GM21737 (cell line): ENCODE measurements around the gene PLK1.
"Not testable (repeated sequence)": the region's sequence is repeated elsewhere in the genome, so short reads cannot be mapped to it uniquely, and the experiment has no call there.

ENCODE experiments used
- ATAC-seq: cut with Tn5 transposase; IDR thresholded peaks from one replicate; pipeline ENCODE4 v1.9.1; 2021; ENCODE audit warnings: mild to moderate bottlenecking, moderate library complexity; ENCODE audit not compliant: unreplicated experiment

Gene PLK1

DNA sequence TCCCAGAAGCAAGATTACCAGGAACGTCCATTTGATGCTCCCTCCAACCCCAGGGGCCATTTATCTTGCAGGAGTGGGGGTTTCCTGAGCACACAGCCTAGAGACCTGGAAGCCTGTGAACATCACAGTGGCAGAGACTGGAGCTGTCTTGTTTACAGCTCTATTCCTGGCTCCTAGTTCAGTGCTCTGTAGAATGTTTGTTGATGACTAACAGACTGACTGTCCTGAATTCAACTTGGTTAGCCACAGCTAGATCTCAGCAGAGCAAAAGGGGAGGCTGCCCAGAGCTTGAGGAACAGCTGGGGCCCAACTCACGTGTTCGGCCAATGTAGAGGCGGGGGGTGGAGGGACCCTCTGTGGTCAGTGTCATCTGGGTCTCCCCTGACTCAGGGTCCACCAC is 27.8 kb downstream of the PLK1 start:
- ATAC-seq, result no peak

DNA sequence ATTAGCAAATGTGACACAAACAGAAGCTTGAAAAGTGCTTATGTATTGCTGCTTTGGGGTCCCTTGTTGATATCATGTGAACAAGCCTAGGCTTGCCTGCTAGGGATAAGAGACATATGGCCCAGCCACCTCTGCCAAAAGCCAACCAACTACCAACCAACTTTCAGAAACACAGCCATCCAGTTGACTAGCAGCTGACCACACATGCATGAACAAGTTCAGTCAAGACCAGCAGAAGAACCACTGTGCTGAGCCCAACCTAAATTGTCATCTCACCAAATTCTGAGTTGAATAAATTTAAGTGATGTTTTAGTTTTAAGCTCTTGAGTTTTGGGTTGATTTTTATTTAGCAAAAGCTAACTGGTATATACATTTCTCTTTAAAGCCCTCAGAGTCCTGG is 30.8 kb downstream of the PLK1 start:
- no peak for ATAC-seq

DNA sequence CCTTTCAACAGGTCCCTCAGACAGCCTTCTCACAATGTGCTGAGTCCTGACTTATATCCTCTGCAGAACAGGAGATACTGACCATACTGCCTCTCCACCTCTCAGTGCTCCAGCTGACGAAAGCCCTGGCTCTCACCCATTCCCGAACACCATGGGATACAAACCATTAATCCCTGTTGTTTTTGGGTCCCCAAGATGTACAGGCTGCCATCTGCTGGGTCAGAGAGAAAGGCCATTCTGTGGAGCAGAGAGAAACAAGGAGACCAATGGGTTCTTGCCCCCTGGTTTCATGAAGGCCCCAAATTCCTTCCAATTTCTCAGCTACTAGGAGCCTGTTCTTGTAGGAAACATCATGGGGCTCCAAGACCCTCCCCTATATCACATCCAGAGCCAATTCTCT is 31.3 kb downstream of the PLK1 start:
- ATAC-seq, result no peak

DNA sequence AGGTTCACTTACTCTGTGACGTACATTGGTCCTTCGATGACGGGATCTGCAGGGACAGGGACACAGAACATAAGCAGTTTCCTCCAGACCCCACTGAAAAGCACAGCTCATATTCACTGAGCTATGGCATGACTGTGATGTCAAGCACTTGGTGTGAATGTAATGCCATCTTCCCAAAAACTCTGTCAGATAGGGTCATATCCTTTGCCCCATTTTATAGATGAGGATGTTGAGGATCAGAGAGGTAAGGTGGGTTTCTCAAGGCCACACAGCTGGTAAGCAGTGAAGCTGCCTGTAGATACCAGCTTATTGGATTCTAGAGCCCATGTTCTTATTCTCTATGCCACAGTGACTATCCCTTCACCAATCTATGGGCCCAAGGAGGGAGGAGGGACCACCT is 31.8 kb downstream of the PLK1 start:
- no peak for ATAC-seq

DNA sequence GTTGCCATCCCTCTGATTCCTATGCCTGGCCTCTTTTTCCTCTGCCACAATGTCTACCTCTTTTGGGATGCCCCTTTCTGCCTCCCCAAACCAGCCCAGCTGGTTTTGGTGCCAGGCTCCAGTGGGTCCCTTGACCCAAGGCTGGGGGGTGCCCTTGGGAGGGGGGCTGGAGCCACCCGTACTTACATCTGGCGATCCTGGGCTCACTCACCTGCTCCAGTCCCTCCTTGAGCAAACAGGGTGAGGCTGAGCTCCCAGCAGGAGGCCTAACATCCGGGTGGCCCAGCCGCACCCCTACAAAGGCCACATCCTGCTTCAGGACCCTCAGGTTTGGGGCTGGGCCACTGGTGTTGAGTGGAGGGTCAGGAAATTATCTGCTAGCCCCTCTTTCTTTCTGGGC is 33.1 kb downstream of the PLK1 start:
- no peak for ATAC-seq

DNA sequence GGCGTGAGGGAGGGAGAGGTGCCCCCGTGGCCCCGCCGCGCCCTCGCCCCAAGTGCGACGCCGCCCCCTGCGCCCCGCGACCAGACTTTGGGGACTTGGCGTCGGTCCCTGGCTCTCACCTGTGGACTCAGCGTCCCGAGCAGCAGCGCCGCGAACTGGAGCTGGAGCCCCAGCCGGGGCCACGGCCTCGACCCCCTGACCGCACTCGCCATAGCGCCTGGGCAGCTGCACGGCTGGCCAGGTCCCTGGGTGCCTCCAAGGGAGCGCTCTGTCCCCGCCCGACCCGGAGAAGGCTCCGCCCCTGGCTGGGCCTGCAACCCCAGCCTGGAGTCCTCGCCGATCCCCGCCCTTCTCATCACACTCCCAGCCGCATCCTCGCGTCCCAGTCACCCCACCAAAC is 34.3 kb downstream of the PLK1 start, which contains the start of gene ERN2:
ERN2 (minus strand) TSS at position 247 of the 400 bp plus-strand sequence; CDS start at position 212, 35 bp downstream.
- no peak for ATAC-seq

DNA sequence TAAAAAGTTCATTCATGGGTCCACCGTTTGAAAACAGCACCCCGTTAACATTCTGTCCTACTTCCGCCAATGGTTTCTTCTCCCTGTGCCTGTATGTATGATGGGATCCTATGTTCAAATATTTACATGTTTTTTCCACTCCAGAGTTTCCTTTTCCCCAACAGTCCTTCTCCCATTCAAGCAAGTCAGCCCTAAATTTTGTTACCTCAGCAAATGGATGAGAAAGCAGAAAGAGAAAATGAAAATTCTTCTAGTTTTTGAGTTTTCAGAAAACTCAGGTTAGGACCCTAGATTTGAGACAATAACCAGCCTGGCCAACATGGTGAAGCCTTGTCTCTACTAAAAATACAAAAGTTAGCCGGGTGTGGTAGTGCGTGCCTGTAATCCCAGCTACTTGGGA is 37.8 kb downstream of the PLK1 start:
- ATAC-seq, result no peak

DNA sequence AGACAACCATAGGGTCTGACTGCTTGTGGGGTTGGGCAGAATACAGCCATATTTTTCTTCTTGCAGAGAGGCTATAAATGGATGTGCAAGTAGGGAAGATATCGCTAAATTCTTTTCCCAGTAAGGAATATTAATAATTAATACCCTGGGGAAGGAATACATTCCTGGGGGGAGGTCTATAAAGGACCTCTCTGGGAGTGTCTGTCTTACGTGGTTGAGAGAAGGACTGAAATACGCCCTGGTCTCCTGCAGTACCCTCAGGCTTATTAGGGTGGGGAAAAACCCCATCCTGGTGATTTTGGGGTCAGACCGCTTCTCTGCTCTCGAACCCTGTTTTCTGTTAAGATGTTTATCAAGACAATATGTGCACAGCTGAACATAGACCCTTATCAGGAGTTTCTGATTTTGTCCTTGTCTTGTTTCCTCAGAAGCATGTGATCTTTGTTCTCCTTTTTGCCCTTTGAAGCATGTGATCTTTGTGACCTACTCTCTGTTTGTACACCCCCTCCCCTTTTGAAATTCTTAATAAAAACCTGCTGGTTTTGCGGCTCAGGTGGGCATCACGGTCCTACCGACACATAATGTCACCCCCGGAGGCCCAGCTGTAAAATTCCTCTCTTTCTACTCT is 44.0 kb downstream of the PLK1 start:
- ATAC-seq, result not testable (repeated sequence)

DNA sequence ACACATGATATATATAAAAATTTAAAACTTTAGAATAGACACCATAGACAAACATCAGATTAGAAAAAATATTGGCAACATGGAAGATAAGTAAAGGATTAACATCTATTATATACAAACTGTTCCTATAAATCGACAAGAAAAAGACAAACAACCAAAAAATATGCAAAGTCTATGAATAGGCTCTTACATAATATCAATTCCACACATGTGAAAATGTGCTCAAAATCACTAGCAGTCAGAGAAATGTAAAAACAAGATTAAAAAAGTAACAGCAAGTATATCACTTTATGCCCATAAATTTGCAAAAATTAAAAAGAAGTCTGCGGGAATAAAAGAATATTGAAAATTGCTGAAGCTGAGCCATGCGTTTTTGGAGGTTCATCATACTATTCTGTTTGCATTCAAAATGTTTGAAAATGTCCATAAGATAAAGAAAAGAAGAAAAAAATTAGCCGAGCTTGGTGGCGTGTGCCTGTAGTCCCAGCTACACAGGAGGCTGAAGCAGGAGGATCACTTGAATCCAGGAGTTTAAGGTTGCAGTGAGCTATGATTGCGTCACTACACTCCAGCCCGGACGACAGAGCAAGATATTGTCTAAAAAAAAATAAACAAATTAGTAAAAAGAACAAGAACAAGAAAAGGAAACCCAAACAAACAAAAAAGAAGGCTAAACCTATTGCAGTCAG is 45.6 kb downstream of the PLK1 start:
- no peak for ATAC-seq

DNA sequence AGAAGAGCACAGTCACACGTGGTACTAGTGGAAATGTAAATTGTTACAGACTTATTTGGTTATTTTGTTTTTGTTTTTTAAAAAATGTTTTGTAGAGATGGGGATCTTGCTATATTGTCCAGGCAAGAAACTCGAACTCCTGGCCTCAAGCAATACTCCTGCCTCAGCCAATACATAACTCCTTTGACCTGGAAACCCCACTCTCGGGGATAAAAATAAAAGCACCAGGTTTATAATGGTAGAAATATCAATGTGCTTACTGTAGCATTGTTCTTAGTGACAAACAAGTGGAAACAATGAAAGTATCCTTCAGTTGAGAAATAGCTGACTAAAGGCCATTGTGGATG is 46.1 kb downstream of the PLK1 start:
- no peak for ATAC-seq

DNA sequence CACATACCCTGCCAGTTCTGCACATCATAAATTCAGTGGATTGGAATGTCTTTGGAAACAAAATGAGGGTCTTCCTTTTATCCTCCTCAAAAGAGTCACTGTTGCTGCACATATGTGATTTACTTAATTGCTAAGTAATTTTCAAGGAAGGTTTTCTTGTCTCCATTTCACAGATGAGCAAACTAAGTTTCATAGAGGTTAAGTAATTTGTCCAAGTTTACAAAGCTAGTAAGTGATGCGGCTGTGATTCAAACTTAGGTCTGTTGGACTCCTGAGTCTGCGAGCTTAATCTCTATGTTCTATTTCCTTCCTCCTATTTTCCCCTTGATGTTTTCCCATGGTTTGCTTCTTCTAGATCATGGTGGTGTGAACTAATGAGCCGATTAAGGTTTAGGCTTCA is 48.0 kb downstream of the PLK1 start:
- ATAC-seq, result no peak

DNA sequence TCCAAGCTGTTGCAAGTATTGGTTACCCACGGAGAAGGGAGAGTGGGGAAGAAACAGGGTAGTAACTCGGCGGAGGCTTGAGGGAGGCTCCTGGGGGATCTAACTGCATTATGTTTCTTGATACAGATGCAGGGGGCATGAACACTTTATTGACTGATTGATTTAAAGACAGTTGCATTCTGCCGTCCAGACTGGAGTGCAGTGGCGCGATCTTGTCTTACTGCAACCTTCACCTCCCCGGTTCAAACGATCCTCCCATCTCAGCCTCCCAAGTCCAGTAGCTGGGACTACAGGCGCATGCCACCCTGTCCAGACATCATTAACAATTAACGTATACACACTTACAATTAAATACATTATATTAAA is 49.4 kb downstream of the PLK1 start:
- ATAC-seq, result no peak

DNA sequence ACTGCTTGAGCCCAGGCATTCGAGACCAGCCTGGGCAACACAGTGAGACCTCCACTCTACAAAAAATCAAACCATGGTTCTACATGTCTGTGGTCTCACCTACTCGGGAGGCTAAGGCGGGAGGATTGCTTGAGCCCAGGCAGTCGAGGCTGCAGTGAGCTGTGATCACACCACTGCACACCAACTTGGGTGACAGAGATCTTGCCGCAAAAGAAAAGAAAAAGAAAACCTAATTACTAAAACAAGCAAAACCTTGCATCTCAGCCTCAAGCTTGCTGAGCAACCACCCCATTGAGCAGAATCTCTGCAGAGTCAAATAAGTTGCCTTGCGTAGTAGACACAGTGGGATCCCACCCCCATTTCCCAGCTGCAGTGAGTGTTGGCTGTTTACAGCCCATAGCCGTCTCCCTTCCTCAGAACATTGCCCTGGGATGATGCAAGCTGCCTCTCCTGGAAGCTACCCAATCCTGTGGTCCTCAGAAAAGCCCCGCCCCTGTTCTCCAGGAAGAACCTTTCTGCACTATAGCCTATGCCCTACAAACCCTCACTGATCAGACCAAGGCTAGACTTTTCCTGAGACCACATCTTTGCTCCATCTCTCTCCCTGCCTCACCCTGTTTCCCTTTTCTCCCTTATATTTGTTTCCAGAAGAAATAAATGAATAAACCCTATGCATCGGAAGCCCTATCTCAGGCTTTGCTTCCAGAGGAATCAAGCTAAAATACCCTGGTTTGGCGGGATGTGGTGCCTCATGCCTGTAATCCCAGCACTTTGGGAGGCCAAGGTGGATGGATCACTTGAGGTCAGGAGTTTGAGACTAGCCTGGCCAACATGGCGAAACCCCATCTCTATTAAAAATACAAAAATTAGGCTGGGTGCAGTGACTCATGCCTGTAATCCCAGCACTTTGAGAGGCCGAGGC is 51.1 kb downstream of the PLK1 start:
- no peak for ATAC-seq

DNA sequence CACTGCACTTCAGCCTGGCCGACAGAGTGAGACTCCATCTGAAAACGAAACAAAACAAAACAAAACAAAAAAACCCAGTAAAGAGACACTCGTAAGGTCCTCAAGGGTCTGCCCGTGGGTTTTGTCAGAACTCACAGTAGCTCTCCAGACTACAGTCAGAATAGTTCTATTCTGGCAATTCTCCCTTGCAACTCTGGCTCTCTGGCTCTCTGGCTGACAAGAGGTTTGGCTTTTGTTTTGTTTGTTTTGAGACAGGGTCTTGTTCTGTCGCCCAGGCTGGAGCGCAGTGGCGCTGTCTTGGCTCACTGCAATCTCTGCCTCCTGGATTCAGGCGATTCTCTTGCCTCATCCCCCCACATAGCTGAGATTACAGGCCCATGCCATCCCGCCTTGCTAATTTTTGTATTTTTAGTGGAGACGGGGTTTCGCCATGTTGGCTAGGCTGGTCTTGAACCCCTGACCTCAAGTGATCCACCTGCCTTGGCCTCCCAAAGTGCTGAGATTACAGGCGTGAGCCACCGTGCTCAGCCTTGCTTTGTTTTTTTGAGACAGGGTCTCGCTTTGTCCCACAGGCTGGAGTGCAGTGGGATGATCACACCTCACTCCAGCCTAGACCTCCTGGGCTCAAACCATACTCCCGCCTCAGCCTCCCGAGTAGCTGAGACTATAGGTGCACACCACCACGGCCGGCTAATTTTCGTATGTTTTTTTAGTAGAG is 55.6 kb downstream of the PLK1 start:
- ATAC-seq, result no peak

DNA sequence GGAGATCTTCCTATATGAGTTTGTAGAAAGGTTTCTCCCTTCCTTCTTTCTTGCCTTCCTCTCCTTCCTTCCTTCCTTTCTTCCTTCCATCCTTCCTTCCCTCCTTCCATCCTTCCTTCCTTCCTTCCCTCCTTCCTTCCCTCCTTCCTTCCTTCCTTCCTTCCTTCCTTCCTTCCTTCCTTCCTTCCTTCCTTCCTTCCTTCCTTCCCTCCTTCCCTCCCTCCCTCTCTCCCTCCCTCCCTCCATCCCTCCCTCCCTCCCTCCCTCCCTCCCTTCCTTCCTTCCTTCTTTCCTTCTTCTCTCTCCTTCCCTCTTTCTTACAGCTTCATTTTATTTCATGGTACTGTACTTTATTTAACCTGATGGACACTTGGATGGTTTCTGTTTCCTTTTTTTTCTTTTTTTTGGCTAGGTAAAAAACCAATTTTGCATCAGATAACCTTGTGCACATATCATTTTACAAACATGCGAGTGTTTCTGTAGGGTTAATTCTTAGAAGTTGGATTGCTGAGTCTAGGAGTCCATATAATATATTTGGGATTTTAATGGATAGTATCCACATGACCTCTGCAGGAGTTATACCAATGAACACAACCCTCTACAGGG is 58.8 kb downstream of the PLK1 start:
- ATAC-seq, result not testable (repeated sequence)

DNA sequence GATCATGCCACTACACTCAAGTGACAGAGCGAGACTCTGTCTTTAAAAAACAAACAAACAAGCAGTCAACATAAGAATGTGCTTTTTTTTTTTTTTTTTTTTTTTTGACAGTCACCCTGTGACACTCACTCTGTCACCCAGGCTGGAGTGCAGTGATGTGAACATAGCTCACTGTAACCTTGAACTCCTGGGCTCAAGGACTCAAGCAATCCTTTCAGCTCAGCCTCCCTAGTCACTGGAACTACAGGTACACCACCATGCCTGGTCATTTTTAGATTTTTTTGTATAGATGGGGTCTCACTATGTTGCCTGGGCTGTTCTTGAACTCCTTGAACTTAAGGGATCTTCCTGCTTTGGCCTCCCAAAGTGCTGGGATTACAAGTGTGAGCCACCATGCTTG is 60.8 kb downstream of the PLK1 start:
- no peak for ATAC-seq
